Upper lobe of left lung (tissue), 6 donors: ENCODE data around the gene SUPT3H. TPM values are rescaled to one million over a fixed set of nuclear protein-coding genes. Genes with fewer than 3 reads are reported as not detected.

ENCODE experiments used
- ATAC-seq, 2 donors: fragments of 200-7000 bp; cut with Tn5 transposase; one replicate each; pipeline ENCODE4 v1.9.1; 2022; ENCODE audit warnings: mild to moderate bottlenecking in 2 of 2, moderate library complexity in 2 of 2; ENCODE audit not compliant: low FRiP score in 2 of 2
- DNase-seq, 2 donors: peaks; one replicate each; pipeline ENCODE4 v3.0.0-alpha.2; 2019 to 2020
- H3K27ac ChIP-seq, 4 donors: fragments of 200-600 bp; sonication (generic); one replicate each; pipeline ENCODE4 v1.5.1; 2016 to 2019
- H3K27me3 ChIP-seq, 4 donors: fragments of 200-600 bp; sonication (generic); one replicate each; pipeline ENCODE4 v1.5.1; 2017 to 2019
- H3K36me3 ChIP-seq, 4 donors: fragments of 200-600 bp; sonication (generic); one replicate each; pipeline ENCODE4 v1.5.1; 2016 to 2019
- H3K4me1 ChIP-seq, 4 donors: fragments of 200-600 bp; sonication (generic); one replicate each; pipeline ENCODE4 v1.5.1; 2018 to 2019
- H3K4me3 ChIP-seq, 4 donors: fragments of 200-600 bp; sonication (generic); one replicate each; pipeline ENCODE4 v1.5.1; 2017 to 2019; ENCODE audit warnings: mild to moderate bottlenecking in 2 of 4, moderate library complexity in 1 of 4
- H3K9me3 ChIP-seq, 4 donors: fragments of 200-600 bp; sonication (generic); one replicate each; pipeline ENCODE4 v1.5.1; 2018 to 2019
- CTCF ChIP-seq, 6 experiments: fragments of 450-650 bp in 4 of 6; fragments of 200-600 bp in 2 of 6; sonication (generic) in 2 of 6; IDR thresholded peaks; one replicate each; pipeline ENCODE4 v1.5.1; 2016 to 2019; ENCODE audit warnings: antibody characterized with exemption in 6 of 6
- EP300 ChIP-seq, 4 donors: sonication (generic); formaldehyde crosslinking; IDR thresholded peaks; one replicate each; pipeline ENCODE4 v1.5.1; 2017; ENCODE audit warnings: antibody characterized with exemption in 4 of 4, control low read depth in 2 of 4
- POLR2A ChIP-seq, 4 donors: fragments of 450-650 bp; IDR thresholded peaks; one replicate each; pipeline ENCODE4 v1.5.1; 2016 to 2017; ENCODE audit warnings: antibody characterized with exemption in 4 of 4, mild to moderate bottlenecking in 2 of 4
- POLR2AphosphoS5 ChIP-seq, 2 donors: sonication (generic); formaldehyde crosslinking; IDR thresholded peaks; one replicate each; pipeline ENCODE4 v1.5.1; 2017; ENCODE audit warnings: antibody characterized with exemption in 2 of 2
- WGBS, 2 donors: methylation state at CpG; one replicate each; pipeline ENCODE4 v1.1.5; 2017 to 2018; 5-methylcytosine and 5-hydroxymethylcytosine counted together
- total RNA-seq, 6 donors: library from RNA; depleted of rRNA in 4 of 6; stranded (reverse); fragments of >200 nt in 4 of 6; gene quantifications; one replicate each; pipeline versions ENCODE4 v1.1.0 to v1.2.1, GENCODE V29; 2016 to 2021
- donor health status: DM: no; HTN: no; CAD: no; lungs with moderate emphysema.
- donor health status: DM: no; HTN: yes; CAD: no; lungs with severe emphysema.

The SUPT3H gene
- total RNA-seq, 6 donors from 2014 or later = 6.4 to 45.1 (median 8.9) TPM

GRCh38 chr6:45201484-45201883 is 176.2 kb downstream of the SUPT3H start:
- no peak overlapping the region for H3K27ac ChIP-seq
- H3K9me3 ChIP-seq = no peaks in the 10 kb centered on the region
- no peaks in the 10 kb centered on the region for H3K4me1 ChIP-seq
- no peaks in the 10 kb centered on the region for H3K36me3 ChIP-seq
- no peak overlapping the region for H3K4me3 ChIP-seq
- DNase-seq = no peak
- 97 to 98% methylated on average over 2 of the region's 2 CpGs for WGBS, 2 donors
- ATAC-seq = no peak
- no peaks in the 10 kb centered on the region for H3K27me3 ChIP-seq
- no peak for TF ChIP-seq CTCF (IDR thresholded peaks at IDR 0.05)
- TF ChIP-seq POLR2A (IDR thresholded peaks at IDR 0.05) = no peak
- no peak for TF ChIP-seq POLR2AphosphoS5 (IDR thresholded peaks at IDR 0.05)
- TF ChIP-seq EP300 (IDR thresholded peaks at IDR 0.05) = no peak

- Histone ChIP-seq H3K4me3 (no peak overlapping the region), H3K27me3 (no peaks in the 10 kb centered on the region), H3K36me3 (no peaks in the 10 kb centered on the region), H3K27ac (no peak overlapping the region), H3K9me3 (no peaks in the 10 kb centered on the region), H3K4me1 (no peaks in the 10 kb centered on the region)
- ATAC-seq (no peak), DNase-seq (no peak)
- TF ChIP-seq POLR2A (IDR thresholded peaks at IDR 0.05) (no peak), EP300 (IDR thresholded peaks at IDR 0.05) (no peak)
Observed at GRCh38 chr6:45200510-45200909, 177.2 kb downstream of the SUPT3H start.

- TF ChIP-seq EP300 (IDR thresholded peaks at IDR 0.05) (no peak), POLR2A (IDR thresholded peaks at IDR 0.05) (no peak), CTCF (IDR thresholded peaks at IDR 0.05) (no peak), POLR2AphosphoS5 (IDR thresholded peaks at IDR 0.05) (no peak)
- Histone ChIP-seq H3K9me3 (no peaks in the 10 kb centered on the region), H3K4me3 (no peak overlapping the region), H3K4me1 (no peaks in the 10 kb centered on the region), H3K27ac (no peak overlapping the region), H3K36me3 (no peaks in the 10 kb centered on the region), H3K27me3 (no peaks in the 10 kb centered on the region)
- DNase-seq = no peak
- ATAC-seq = no peak
Observed at GRCh38 chr6:45199554-45199953, 178.2 kb downstream of the SUPT3H start.

GRCh38 chr6:45196121-45196520 is 181.6 kb downstream of the SUPT3H start:
- no peak for TF ChIP-seq EP300 (IDR thresholded peaks at IDR 0.05)
- 78 to 82% methylated on average over 3 of the region's 3 CpGs for WGBS, 2 donors
- DNase-seq = no peak
- H3K9me3 ChIP-seq = no peaks in the 10 kb centered on the region
- no peaks in the 10 kb centered on the region for H3K36me3 ChIP-seq
- H3K27me3 ChIP-seq = no peaks in the 10 kb centered on the region
- no peak overlapping the region for H3K27ac ChIP-seq
- ATAC-seq = no peak
- H3K4me1 ChIP-seq = no peaks in the 10 kb centered on the region
- H3K4me3 ChIP-seq = no peak overlapping the region

- H3K9me3 ChIP-seq = no peaks in the 10 kb centered on the region
- H3K27ac ChIP-seq = no peak overlapping the region
- H3K4me3 ChIP-seq = no peak overlapping the region
- no peaks in the 10 kb centered on the region for H3K36me3 ChIP-seq
- ATAC-seq (no peak), DNase-seq (no peak)
- no peaks in the 10 kb centered on the region for H3K27me3 ChIP-seq
- H3K4me1 ChIP-seq = no peaks in the 10 kb centered on the region
- TF ChIP-seq POLR2AphosphoS5 (IDR thresholded peaks at IDR 0.05) (no peak), POLR2A (IDR thresholded peaks at IDR 0.05) (no peak), EP300 (IDR thresholded peaks at IDR 0.05) (no peak), CTCF (IDR thresholded peaks at IDR 0.05) (no peak)
- 97 to 100% methylated on average over 1 of the region's 1 CpG for WGBS, 2 donors
Observed at GRCh38 chr6:45195137-45195536, 182.6 kb downstream of the SUPT3H start.

- DNase-seq (no peak), ATAC-seq (no peak)
- no peaks in the 10 kb centered on the region for H3K9me3 ChIP-seq
- no peaks in the 10 kb centered on the region for H3K27me3 ChIP-seq
- no peaks in the 10 kb centered on the region for H3K4me1 ChIP-seq
- no peaks in the 10 kb centered on the region for H3K36me3 ChIP-seq
- WGBS, 2 donors = 89 to 95% methylated on average over 2 of the region's 2 CpGs
- no peak overlapping the region for H3K4me3 ChIP-seq
- TF ChIP-seq CTCF (IDR thresholded peaks at IDR 0.05) = no peak
- no peak for TF ChIP-seq POLR2A (IDR thresholded peaks at IDR 0.05)
- no peak for TF ChIP-seq EP300 (IDR thresholded peaks at IDR 0.05)
- no peak for TF ChIP-seq POLR2AphosphoS5 (IDR thresholded peaks at IDR 0.05)
- H3K27ac ChIP-seq = no peak overlapping the region
Observed at GRCh38 chr6:45192556-45192955, 185.2 kb downstream of the SUPT3H start.
